DOHH2 (cell line): ENCODE data around the gene LAIR1.

Source experiments
- H3F3A ChIP-seq: fragments of 200-600 bp; sonication (generic), shearing (Covaris generic); 2 replicates; pipeline ENCODE4 v1.6.0; 2016; ENCODE audit warnings: antibody characterized with exemption, mild to moderate bottlenecking; ENCODE audit not compliant: control insufficient read depth, insufficient read depth
- H3K27ac ChIP-seq: fragments of 200-600 bp; sonication (generic); 2 replicates; pipeline ENCODE4 v1.5.1; 2014; ENCODE audit warnings: low read depth, mild to moderate bottlenecking, low read length, moderate library complexity
- H3K27me3 ChIP-seq: fragments of 200-600 bp; sonication (generic); 2 replicates; pipeline ENCODE4 v1.6.1; 2014; ENCODE audit warnings: mild to moderate bottlenecking, low read length, mixed read lengths; ENCODE audit not compliant: control insufficient read depth
- H3K36me3 ChIP-seq: fragments of 200-600 bp; sonication (generic); 2 replicates; pipeline ENCODE4 v1.6.1; 2014; ENCODE audit warnings: mild to moderate bottlenecking, low read length, moderate library complexity, mixed read lengths; ENCODE audit not compliant: control insufficient read depth
- H3K4me1 ChIP-seq: fragments of 200-600 bp; sonication (generic); 2 replicates; pipeline ENCODE4 v1.6.1; 2014; ENCODE audit warnings: mild to moderate bottlenecking, low read length, mixed read lengths; ENCODE audit not compliant: control insufficient read depth
- H3K4me2 ChIP-seq: fragments of 200-600 bp; sonication (generic); 2 replicates; pipeline ENCODE4 v1.6.0; 2014; ENCODE audit warnings: mild to moderate bottlenecking, low read length, moderate library complexity
- H3K4me3 ChIP-seq: fragments of 200-600 bp; sonication (generic); 2 replicates; pipeline ENCODE4 v1.5.1; 2014; ENCODE audit warnings: mild to moderate bottlenecking, low read length, mixed read lengths
- H3K79me2 ChIP-seq: fragments of 200-600 bp; sonication (generic); 2 replicates; pipeline ENCODE4 v1.6.1; 2014; ENCODE audit warnings: mild to moderate bottlenecking, low read length, mixed read lengths; ENCODE audit not compliant: control insufficient read depth
- H3K9me2 ChIP-seq: fragments of 200-600 bp; sonication (generic); replicated peaks from 2 replicates; pipeline ENCODE4 v1.6.1; 2014; ENCODE audit warnings: mild to moderate bottlenecking, low read length, mixed read lengths; ENCODE audit not compliant: control insufficient read depth
- H3K9me3 ChIP-seq: fragments of 200-600 bp; sonication (generic); 2 replicates; pipeline ENCODE4 v1.6.1; 2014; ENCODE audit warnings: antibody characterized with exemption, low read length, mixed read lengths; ENCODE audit not compliant: control insufficient read depth, insufficient read depth
- H4K20me1 ChIP-seq: fragments of 200-600 bp; sonication (generic); 2 replicates; pipeline ENCODE4 v1.6.0; 2014; ENCODE audit warnings: low read depth, mild to moderate bottlenecking, antibody characterized with exemption, low read length, moderate library complexity; ENCODE audit not compliant: control insufficient read depth, insufficient read depth
- EZH2phosphoT487 ChIP-seq: fragments of 200-600 bp; sonication (generic); IDR thresholded peaks from 2 replicates; pipeline ENCODE4 v1.6.1; 2017; ENCODE audit warnings: borderline replicate concordance, mild to moderate bottlenecking, antibody characterized with exemption, low read length, moderate library complexity, mixed read lengths
- TF ChIP-seq, protein P1 (sequence below): fragments of 200-600 bp; sonication (generic); IDR thresholded peaks from one replicate; pipeline ENCODE4 v1.5.1; 2014; ENCODE audit warnings: antibody characterized with exemption, mild to moderate bottlenecking, low read depth, low read length; ENCODE audit not compliant: poor library complexity, severe bottlenecking

LAIR1 gene

DNA sequence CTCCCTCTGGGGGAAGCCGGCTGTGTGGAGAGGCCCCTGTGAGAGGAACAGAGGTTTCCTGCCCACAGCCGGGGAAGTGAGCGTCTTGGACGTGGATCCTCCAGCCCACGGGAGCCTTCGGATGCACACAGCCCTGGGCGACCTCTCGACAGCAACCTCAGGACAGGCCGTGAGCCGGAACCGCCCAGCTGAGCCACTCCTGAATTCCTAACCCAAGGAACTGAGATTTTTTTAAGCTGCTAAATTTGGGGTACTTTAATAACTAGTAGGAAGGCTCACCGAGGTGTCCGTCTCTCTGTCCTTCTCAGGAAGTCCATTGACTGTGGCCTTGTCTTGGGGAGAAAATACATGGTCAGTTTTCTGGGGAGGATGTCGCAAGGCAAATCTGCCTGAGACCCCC lies 9.1 kb downstream of the LAIR1 start:
- H3K4me2 ChIP-seq: no peak overlapping the region
- peaks cover 28% of the 10 kb centered on the region for H3K27me3 ChIP-seq
- H3K4me3 ChIP-seq: no peak overlapping the region
- no peak overlapping the region for H3K27ac ChIP-seq
- TF ChIP-seq EZH2phosphoT487: no peak
- TF ChIP-seq, protein P1, sequence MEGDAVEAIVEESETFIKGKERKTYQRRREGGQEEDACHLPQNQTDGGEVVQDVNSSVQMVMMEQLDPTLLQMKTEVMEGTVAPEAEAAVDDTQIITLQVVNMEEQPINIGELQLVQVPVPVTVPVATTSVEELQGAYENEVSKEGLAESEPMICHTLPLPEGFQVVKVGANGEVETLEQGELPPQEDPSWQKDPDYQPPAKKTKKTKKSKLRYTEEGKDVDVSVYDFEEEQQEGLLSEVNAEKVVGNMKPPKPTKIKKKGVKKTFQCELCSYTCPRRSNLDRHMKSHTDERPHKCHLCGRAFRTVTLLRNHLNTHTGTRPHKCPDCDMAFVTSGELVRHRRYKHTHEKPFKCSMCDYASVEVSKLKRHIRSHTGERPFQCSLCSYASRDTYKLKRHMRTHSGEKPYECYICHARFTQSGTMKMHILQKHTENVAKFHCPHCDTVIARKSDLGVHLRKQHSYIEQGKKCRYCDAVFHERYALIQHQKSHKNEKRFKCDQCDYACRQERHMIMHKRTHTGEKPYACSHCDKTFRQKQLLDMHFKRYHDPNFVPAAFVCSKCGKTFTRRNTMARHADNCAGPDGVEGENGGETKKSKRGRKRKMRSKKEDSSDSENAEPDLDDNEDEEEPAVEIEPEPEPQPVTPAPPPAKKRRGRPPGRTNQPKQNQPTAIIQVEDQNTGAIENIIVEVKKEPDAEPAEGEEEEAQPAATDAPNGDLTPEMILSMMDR: no peak
- H3K9me3 ChIP-seq: no peaks in the 10 kb centered on the region
- H4K20me1 ChIP-seq: no peaks in the 10 kb centered on the region
- no peaks in the 10 kb centered on the region for H3K9me2 ChIP-seq
- 0 out of 2 replicates have a peak, but pooled peaks cover 3% of the 10 kb centered on the region for H3F3A ChIP-seq
- H3K4me1 ChIP-seq: peaks cover 8% of the 10 kb centered on the region
- H3K36me3 ChIP-seq: no peaks in the 10 kb centered on the region
- no peaks in the 10 kb centered on the region for H3K79me2 ChIP-seq

DNA sequence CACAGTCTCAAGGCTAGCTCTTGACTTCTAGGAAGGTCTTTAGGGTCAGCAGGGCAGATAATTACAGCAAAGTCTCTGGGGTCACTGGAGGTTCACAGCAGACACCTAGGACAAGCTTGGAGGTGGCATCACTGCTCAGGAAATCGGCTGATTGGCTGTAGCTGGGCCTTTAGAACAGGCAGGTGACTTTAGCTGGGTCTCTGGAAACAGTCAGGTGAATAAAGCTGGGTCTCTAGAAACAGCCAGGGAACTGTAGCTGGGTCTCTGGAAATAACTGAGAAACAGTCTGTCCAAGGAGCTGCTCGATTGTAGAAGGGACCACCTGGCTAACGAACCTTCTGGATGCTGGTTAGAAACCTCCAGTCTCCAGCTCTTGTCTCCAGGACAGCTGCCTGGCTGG lies 10.0 kb downstream of the LAIR1 start:
- Histone ChIP-seq H3K4me3 (no peak overlapping the region), H3K4me1 (0 out of 2 replicates have a peak, but pooled peaks cover 3% of the 10 kb centered on the region), H3K4me2 (no peak overlapping the region), H3F3A (0 out of 2 replicates have a peak, but pooled peaks cover 3% of the 10 kb centered on the region), H3K9me3 (no peaks in the 10 kb centered on the region), H3K79me2 (no peaks in the 10 kb centered on the region), H3K27me3 (peaks cover 28% of the 10 kb centered on the region), H3K9me2 (no peaks in the 10 kb centered on the region), H3K27ac (no peak overlapping the region), H3K36me3 (no peaks in the 10 kb centered on the region), H4K20me1 (no peaks in the 10 kb centered on the region)
- TF ChIP-seq, protein P1: no peak
- TF ChIP-seq EZH2phosphoT487: no peak

DNA sequence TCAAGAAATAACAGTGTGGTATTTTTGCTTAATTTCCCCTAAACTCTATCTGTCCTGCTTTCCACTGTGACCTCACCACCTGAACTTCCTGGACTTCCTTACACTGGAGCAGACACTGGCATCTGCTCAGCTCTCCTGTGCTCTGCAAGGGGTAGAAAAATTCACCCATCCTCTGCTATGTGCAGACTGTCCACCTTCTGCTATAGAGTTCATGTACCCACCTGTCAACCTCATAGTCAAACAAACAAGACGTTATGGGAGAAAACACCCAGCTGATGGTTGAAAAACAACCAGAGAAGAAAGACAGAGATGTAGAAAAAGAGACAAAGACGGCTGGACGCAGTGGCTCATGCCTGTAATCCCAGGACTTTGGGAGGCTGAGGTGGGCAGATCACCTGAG lies 12.2 kb downstream of the LAIR1 start:
- Histone ChIP-seq H3K79me2 (no peaks in the 10 kb centered on the region), H4K20me1 (no peaks in the 10 kb centered on the region), H3K36me3 (no peaks in the 10 kb centered on the region), H3K4me2 (no peak overlapping the region), H3F3A (0 out of 2 replicates have a peak, but pooled peaks cover 3% of the 10 kb centered on the region), H3K4me3 (no peak overlapping the region), H3K9me2 (no peaks in the 10 kb centered on the region), H3K9me3 (no peaks in the 10 kb centered on the region), H3K27me3 (peaks cover 38% of the 10 kb centered on the region), H3K27ac (no peak overlapping the region), H3K4me1 (0 out of 2 replicates have a peak, but pooled peaks cover 3% of the 10 kb centered on the region)
- TF ChIP-seq EZH2phosphoT487: no peak
- TF ChIP-seq, protein P1: no peak
